Pancreas (tissue), 10 donors: ENCODE measurements around the gene NR6A1. TPM values are rescaled to one million over a fixed set of nuclear protein-coding genes. Genes with fewer than 3 reads are reported as not detected.

Source experiments
- ATAC-seq, 4 donors: fragments of 200-7000 bp; cut with Tn5 transposase; one replicate each; pipeline versions ENCODE4 v1.8.0 to v1.9.1; 2020; ENCODE audit warnings: mild to moderate bottlenecking in 4 of 4, moderate library complexity in 4 of 4
- DNase-seq, 6 donors: peaks; one replicate each; pipeline ENCODE4 v3.0.0-alpha.2; 2020
- FAIRE-seq: peaks from 2 replicates; lab custom pipeline; 2012; peaks lifted over from hg19 to GRCh38; lab: Jason Lieb, UNC
- H3K27ac ChIP-seq, 4 donors: fragments of 200-600 bp; sonication (generic); 1 replicate in 3 of 4; 2 replicates in 1 of 4; pipeline versions ENCODE4 v1.5.0 to v1.8.0; 2020
- H3K27me3 ChIP-seq, 4 donors: fragments of 200-600 bp; one replicate each; pipeline ENCODE4 v1.8.0; 2021
- H3K36me3 ChIP-seq, 3 donors: fragments of 200-600 bp; sonication (generic) in 1 of 3; one replicate each; pipeline versions ENCODE4 v1.5.0 to v1.8.0; 2020 to 2021
- H3K4me1 ChIP-seq, 3 donors: fragments of 200-600 bp; one replicate each; pipeline ENCODE4 v1.8.0; 2021
- H3K4me3 ChIP-seq, 4 donors: fragments of 200-600 bp; sonication (generic) in 2 of 4; one replicate each; pipeline versions ENCODE4 v1.5.0 to v1.8.0; 2020 to 2021
- H3K9me3 ChIP-seq, 4 donors: fragments of 200-600 bp; one replicate each; pipeline ENCODE4 v1.8.0; 2021
- WGBS, 2 donors: extraction: QIAGEN DNeasy Blood & Tissue Kit; methylation state at CpG; one replicate each; pipeline ENCODE4 v1.1.7; 2013; 5-methylcytosine and 5-hydroxymethylcytosine counted together
- intact Hi-C, 3 donors: fragments of 100-400 bp; cut with DNase I; formaldehyde crosslinking; loops; one replicate each; pipeline versions ENCODE4 v1.11.1 to v1.14.2; 2022
- polyA plus RNA-seq, 2 donors: library from polyadenylated mRNA; stranded (reverse); fragments of 200-250 nt; gene quantifications; one replicate each; pipeline ENCODE4 v1.2.3, GENCODE V29; 2013
- total RNA-seq, 6 donors: library from RNA; stranded (reverse); fragmentation: NEBNext Ultra II Directional in 4 of 6; extraction: Animal tissue kit (Norgen Biotek cat#: 25700) in 4 of 6; gene quantifications; one replicate each; pipeline versions ENCODE4 v1.2.1 to v1.2.4, GENCODE V29; 2021 to 2023
- TF ChIP-seq, protein P1 (sequence below), 4 donors: fragments of 200-600 bp; sonication (generic) in 3 of 4; IDR thresholded peaks; one replicate each; pipeline versions ENCODE4 v1.5.0 to v1.8.0; 2021; ENCODE audit warnings: antibody characterized with exemption in 4 of 4
- donor health status: healthy with polysubstance abuse.
- donor health status: DM: no; HTN: no; CAD: no; lungs with moderate emphysema.
- donor health status: DM: no; HTN: no; CAD: no.
- donor health status: control.
- donor health status: control.
- donor health status: Bipolar disorder and iron deficiency.
- donor health status: DM: yes; HTN: yes; CAD: no.
- donor health status: DM: no; HTN: no; CAD: no.
- donor health status: DM: no; HTN: no; CAD: no.
- donor health status: DM: yes; HTN: yes; CAD: no.

NR6A1 gene
- total and polyA plus RNA-seq, 8 donors = 2.1 to 3.9 (median 2.6) TPM

DNA sequence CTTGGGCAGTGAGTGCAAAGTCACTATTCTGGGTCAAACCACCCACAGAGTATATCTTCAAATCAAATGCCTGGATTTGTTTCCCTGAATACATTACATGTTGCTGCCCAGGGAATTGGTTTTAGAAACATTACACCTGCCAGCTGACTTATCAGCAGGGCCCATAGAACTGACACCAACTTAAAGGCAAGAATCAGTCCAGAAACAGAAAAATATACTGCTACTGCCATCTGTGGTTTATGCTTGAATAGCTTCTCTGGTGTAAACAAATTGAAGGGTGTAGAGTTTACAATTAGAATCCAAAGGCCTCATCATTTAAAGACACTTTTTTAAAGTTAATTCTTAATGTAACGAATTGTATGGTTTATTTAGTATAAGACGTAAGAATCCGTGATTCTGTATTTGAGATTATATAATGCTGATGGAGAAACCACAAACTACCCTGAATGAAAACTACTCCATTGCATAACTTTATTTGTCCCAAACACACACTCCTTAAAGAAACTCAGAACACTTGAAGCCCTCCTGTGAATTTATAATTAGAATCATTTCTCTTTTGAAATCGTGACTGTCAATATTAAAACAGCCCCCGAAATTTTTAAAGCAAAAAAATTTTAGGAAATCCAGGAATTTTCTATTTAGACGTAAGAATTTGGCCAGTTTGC, 6.2 kb downstream of the NR6A1 start:
- no peak overlapping the region for H3K27ac ChIP-seq
- no peak for FAIRE-seq
- peaks cover 4 to 9% (median 8%) of the 10 kb centered on the region in 3 donors for H3K4me1 ChIP-seq
- DNase-seq = no peak
- intact Hi-C loops = no loop called here
- ATAC-seq = peak in 3 of 4 donors; percentile 48 to 63 (median 58)
- H3K27me3 ChIP-seq = no peaks in the 10 kb centered on the region
- no peaks in the 10 kb centered on the region for H3K9me3 ChIP-seq
- WGBS, 2 donors = 59 to 65% methylated on average over 6 of the region's 6 CpGs
- TF ChIP-seq, protein P1, sequence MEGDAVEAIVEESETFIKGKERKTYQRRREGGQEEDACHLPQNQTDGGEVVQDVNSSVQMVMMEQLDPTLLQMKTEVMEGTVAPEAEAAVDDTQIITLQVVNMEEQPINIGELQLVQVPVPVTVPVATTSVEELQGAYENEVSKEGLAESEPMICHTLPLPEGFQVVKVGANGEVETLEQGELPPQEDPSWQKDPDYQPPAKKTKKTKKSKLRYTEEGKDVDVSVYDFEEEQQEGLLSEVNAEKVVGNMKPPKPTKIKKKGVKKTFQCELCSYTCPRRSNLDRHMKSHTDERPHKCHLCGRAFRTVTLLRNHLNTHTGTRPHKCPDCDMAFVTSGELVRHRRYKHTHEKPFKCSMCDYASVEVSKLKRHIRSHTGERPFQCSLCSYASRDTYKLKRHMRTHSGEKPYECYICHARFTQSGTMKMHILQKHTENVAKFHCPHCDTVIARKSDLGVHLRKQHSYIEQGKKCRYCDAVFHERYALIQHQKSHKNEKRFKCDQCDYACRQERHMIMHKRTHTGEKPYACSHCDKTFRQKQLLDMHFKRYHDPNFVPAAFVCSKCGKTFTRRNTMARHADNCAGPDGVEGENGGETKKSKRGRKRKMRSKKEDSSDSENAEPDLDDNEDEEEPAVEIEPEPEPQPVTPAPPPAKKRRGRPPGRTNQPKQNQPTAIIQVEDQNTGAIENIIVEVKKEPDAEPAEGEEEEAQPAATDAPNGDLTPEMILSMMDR (IDR thresholded peaks at IDR 0.05) = no peak
- H3K36me3 ChIP-seq = no peaks in the 10 kb centered on the region
- H3K4me3 ChIP-seq = no peak overlapping the region

DNA sequence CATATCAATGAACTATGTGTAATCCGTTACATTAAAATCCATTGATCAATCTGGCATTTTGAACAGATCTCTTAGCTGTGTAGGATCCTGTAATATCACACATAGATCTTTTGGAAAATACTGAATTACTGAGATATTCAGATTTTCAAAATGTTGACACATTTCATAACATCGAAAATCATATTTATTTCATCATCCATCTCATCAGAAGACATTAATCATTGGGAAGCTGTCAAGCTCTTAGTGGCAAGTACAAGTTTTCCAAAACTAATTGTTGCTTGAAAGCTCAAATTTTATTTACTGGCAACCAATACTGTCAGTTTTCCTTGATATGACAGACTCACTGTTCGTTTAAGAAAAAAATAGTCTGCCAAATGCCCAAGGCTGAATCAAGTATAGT, 8.5 kb downstream of the NR6A1 start:
- Histone ChIP-seq H3K27me3 (no peaks in the 10 kb centered on the region), H3K4me3 (no peak overlapping the region), H3K4me1 (peaks cover 8 to 14% (median 9%) of the 10 kb centered on the region in 3 donors), H3K36me3 (no peaks in the 10 kb centered on the region), H3K27ac (no peak overlapping the region), H3K9me3 (no peaks in the 10 kb centered on the region)
- TF ChIP-seq, protein P1 (IDR thresholded peaks at IDR 0.05) = no peak
- DNase-seq = no peak
- intact Hi-C loops = no loop called here
- 52 to 63% methylated on average over 3 of the region's 3 CpGs for WGBS, 2 donors
- no peak for FAIRE-seq
- ATAC-seq = no peak

DNA sequence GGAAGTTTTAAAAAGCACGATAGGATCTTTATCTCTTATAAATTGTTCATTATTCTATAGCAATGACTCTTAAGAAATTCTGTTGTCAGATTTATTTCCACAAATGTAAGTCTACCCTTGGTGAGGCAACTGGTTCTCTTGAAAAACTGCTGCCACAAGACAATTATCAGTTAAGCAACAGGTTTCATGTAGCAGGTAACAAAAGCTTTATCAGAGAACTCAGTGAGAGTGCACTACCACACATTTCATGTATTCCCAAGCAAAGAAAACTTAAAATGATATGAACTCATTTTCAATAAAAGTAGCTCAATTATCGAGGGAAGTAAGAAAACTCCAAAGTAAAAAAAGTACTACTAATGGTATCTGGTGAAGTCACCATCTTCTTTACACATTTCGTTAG, 9.4 kb downstream of the NR6A1 start:
- TF ChIP-seq, protein P1 (IDR thresholded peaks at IDR 0.05) = no peak
- no peaks in the 10 kb centered on the region for H3K27me3 ChIP-seq
- intact Hi-C loops = no loop called here

DNA sequence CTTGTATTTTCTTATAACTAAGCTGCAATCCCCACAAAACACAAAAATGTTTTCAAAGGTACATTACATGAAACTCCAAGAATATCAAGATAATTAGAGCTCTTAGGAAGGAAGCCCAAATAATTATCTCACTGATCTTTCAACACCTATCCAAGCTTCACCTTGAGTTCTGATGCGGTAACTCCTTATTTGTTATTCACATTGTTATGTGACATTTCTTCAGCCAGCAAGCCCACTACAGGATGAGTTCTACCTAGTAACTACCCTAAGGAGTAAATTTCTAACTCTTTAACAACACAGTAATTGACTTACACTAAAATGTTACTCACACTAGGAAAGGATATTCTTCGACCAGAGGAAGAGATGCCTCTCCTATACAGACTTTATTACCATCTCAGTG, 9.9 kb downstream of the NR6A1 start:
- intact Hi-C loops = no loop called here
- Histone ChIP-seq H3K36me3 (no peaks in the 10 kb centered on the region), H3K4me1 (peaks cover 9 to 20% (median 15%) of the 10 kb centered on the region in 3 donors), H3K4me3 (no peak overlapping the region), H3K27ac (no peak overlapping the region), H3K9me3 (no peaks in the 10 kb centered on the region), H3K27me3 (no peaks in the 10 kb centered on the region)
- FAIRE-seq = no peak
- 69 to 73% methylated on average over 2 of the region's 2 CpGs for WGBS, 2 donors
- no peak for ATAC-seq
- no peak for DNase-seq
- TF ChIP-seq, protein P1 (IDR thresholded peaks at IDR 0.05) = no peak

More for the DNA sequence above, 9.4 kb downstream of the NR6A1 start:
- Histone ChIP-seq H3K4me1 (peaks cover 9 to 19% (median 12%) of the 10 kb centered on the region in 3 donors), H3K4me3 (no peak overlapping the region), H3K9me3 (no peaks in the 10 kb centered on the region), H3K36me3 (no peaks in the 10 kb centered on the region), H3K27ac (no peak overlapping the region)
- FAIRE-seq (no peak), DNase-seq (no peak), ATAC-seq (no peak)
- 79 to 81% methylated on average over 3 of the region's 3 CpGs for WGBS, 2 donors

DNA sequence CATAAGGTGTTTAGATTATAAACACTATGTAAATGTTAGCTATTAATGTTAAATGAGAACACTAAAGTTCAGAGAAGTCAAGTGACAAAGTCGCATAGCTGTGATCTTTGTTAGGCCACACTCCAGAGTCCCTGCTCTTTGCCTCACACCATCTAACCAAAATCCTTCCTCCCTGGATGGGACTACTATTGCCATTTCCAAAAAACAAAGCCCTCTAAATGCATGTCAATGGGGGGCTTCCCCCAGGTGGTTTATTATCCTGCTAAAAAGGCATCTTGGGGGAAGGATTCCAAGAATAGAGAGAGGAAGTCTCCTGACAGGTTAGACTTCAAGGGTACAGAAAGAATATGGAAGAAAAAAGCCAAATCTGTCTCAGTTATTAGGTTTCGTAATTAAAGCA, 10.4 kb downstream of the NR6A1 start:
- no peak for ATAC-seq
- Histone ChIP-seq H3K9me3 (no peaks in the 10 kb centered on the region), H3K27me3 (no peaks in the 10 kb centered on the region), H3K27ac (no peak overlapping the region), H3K36me3 (no peaks in the 10 kb centered on the region), H3K4me1 (peaks cover 11 to 24% (median 20%) of the 10 kb centered on the region in 3 donors), H3K4me3 (no peak overlapping the region)
- no peak for DNase-seq
- TF ChIP-seq, protein P1 (IDR thresholded peaks at IDR 0.05) = no peak
- intact Hi-C loops = no loop called here
- FAIRE-seq = no peak
- 95 to 97% methylated on average over 2 of the region's 2 CpGs for WGBS, 2 donors
